Thyroid gland (tissue), 4 donors: ENCODE data around the gene NDUFB2.

Source experiments
- POLR2A ChIP-seq, 2 donors: fragments of 450-650 bp; IDR thresholded peaks; one replicate each; pipeline ENCODE4 v1.6.1; 2017; ENCODE audit warnings: antibody characterized with exemption in 2 of 2, mild to moderate bottlenecking in 2 of 2, moderate library complexity in 1 of 2
- TF ChIP-seq, protein P1 (sequence below), 6 experiments: fragments of 200-600 bp in 3 of 6; fragments of 450-650 bp in 3 of 6; sonication (generic) in 3 of 6; IDR thresholded peaks; one replicate each; pipeline ENCODE4 v1.5.1; 2016 to 2019; ENCODE audit warnings: antibody characterized with exemption in 6 of 6, mild to moderate bottlenecking in 2 of 6, inconsistent platforms in 1 of 6, moderate library complexity in 1 of 6

DNA sequence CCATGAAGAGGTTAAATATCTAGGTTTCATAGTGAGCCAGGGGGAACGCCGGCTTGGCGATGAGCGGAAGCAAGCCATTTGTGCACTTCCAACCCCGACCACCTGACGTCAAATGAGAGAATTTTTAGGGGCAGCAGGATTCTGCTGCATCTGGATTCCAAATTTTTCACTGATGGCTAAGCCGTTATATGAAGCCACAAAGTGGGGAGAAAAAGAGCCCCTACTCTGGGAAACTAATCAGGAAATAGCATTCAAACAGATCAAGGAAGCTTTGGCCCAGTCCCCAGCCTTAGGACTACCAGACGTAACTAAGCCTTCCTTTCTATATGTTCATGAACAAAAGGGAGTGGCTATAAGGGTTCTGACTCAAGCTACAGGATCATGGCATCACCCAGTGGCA, 36.7 kb upstream of the NDUFB2 start:
- TF ChIP-seq, protein P1, sequence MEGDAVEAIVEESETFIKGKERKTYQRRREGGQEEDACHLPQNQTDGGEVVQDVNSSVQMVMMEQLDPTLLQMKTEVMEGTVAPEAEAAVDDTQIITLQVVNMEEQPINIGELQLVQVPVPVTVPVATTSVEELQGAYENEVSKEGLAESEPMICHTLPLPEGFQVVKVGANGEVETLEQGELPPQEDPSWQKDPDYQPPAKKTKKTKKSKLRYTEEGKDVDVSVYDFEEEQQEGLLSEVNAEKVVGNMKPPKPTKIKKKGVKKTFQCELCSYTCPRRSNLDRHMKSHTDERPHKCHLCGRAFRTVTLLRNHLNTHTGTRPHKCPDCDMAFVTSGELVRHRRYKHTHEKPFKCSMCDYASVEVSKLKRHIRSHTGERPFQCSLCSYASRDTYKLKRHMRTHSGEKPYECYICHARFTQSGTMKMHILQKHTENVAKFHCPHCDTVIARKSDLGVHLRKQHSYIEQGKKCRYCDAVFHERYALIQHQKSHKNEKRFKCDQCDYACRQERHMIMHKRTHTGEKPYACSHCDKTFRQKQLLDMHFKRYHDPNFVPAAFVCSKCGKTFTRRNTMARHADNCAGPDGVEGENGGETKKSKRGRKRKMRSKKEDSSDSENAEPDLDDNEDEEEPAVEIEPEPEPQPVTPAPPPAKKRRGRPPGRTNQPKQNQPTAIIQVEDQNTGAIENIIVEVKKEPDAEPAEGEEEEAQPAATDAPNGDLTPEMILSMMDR (IDR thresholded peaks at IDR 0.05), result no peak
- no peak for TF ChIP-seq POLR2A (IDR thresholded peaks at IDR 0.05)
